ENCODE data around the gene BABAM2. TPM values are rescaled to one million over a fixed set of nuclear protein-coding genes. Genes with fewer than 3 reads are reported as not detected.

BABAM2 gene
- total and polyA plus RNA-seq, 2 of the 4 experiments (the other 2 are of a cell fraction) = 20.9 to 23.1 TPM

DNA sequence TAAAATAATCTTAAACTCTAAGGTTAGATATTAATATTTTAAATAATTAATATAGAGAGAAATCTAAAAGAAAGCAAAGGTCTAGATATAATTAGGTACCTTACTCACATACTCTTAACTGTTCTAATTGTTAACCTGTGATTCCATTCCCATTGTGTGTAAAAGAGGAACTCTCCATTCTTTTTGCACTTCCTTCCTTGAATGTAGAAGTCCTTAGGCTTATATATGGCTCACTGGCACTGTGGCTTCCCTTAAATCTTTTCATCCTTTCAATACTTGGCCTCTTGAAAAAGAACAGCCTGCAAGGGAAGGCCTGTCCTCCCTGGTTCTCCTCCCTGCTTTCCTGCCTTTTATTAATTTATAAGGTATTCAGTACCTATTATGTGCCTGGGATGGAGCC, 319.3 kb downstream of the BABAM2 start:
- TF ChIP-seq, protein P1, sequence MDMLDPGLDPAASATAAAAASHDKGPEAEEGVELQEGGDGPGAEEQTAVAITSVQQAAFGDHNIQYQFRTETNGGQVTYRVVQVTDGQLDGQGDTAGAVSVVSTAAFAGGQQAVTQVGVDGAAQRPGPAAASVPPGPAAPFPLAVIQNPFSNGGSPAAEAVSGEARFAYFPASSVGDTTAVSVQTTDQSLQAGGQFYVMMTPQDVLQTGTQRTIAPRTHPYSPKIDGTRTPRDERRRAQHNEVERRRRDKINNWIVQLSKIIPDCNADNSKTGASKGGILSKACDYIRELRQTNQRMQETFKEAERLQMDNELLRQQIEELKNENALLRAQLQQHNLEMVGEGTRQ (IDR thresholded peaks at IDR 0.05; ENCODE audit: low read depth, low read length) = no peak
- TF ChIP-seq RFX5 (IDR thresholded peaks at IDR 0.05; ENCODE audit: low read depth, low read length) (no peak), RCOR1 (IDR thresholded peaks at IDR 0.05; ENCODE audit: insufficient replicate concordance, low read length) (no peak), BHLHE40 (IDR thresholded peaks at IDR 0.05; ENCODE audit: low read depth, low read length) (no peak), NFE2L2 (IDR thresholded peaks at IDR 0.05; ENCODE audit: low read depth, low read length) (no peak), FOS (IDR thresholded peaks at IDR 0.05; ENCODE audit: low read depth, low read length) (no peak), MXI1 (IDR thresholded peaks at IDR 0.05; ENCODE audit: borderline replicate concordance, low read depth, low read length) (no peak), POLR2A (IDR thresholded peaks at IDR 0.05; ENCODE audit: low read depth, low read length) (no peak), SMC3 (IDR thresholded peaks at IDR 0.05; ENCODE audit: low read depth, low read length) (no peak)
- TF ChIP-seq, protein P2, sequence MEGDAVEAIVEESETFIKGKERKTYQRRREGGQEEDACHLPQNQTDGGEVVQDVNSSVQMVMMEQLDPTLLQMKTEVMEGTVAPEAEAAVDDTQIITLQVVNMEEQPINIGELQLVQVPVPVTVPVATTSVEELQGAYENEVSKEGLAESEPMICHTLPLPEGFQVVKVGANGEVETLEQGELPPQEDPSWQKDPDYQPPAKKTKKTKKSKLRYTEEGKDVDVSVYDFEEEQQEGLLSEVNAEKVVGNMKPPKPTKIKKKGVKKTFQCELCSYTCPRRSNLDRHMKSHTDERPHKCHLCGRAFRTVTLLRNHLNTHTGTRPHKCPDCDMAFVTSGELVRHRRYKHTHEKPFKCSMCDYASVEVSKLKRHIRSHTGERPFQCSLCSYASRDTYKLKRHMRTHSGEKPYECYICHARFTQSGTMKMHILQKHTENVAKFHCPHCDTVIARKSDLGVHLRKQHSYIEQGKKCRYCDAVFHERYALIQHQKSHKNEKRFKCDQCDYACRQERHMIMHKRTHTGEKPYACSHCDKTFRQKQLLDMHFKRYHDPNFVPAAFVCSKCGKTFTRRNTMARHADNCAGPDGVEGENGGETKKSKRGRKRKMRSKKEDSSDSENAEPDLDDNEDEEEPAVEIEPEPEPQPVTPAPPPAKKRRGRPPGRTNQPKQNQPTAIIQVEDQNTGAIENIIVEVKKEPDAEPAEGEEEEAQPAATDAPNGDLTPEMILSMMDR (conservative IDR thresholded peaks at IDR 0.05; ENCODE audit: low read depth, low read length) = no peak
- H4K20me1 ChIP-seq (ENCODE audit: insufficient read depth, low read length) = no peaks in the 10 kb centered on the region
- H3K27me3 ChIP-seq (ENCODE audit: control insufficient read depth, insufficient read depth, low read length) = no peaks in the 10 kb centered on the region
- dilution Hi-C loops (cut with HindIII; ENCODE audit: low sequenced_read_pairs, unreplicated experiment) = no loop called here
- in situ Hi-C loops (cut with MboI; ENCODE audit: low sequenced_read_pairs) = no loop called here
- no peak overlapping the region for H2BK5ac ChIP-seq (ENCODE audit: low read depth, low read length, poor library complexity, severe bottlenecking)
- no peak overlapping the region for H3K27ac ChIP-seq (ENCODE audit: insufficient read depth, low read length)
- no peak overlapping the region for H2BK15ac ChIP-seq (ENCODE audit: low read depth, low read length)
- H3K79me1 ChIP-seq (ENCODE audit: low read depth in 1 of 2, low read length in 2 of 2) = no peaks in the 10 kb centered on the region
- H3K4me2 ChIP-seq (ENCODE audit: low read depth, low read length) = no peak overlapping the region
- H3K18ac ChIP-seq (ENCODE audit: low read depth, low read length) = no peak overlapping the region
- no peak overlapping the region; the same call in 1 of the 2 replicates for H3K23ac ChIP-seq (ENCODE audit: low read depth, low read length)
- no peaks in the 10 kb centered on the region for H3K36me3 ChIP-seq (ENCODE audit: control insufficient read depth, insufficient read depth, low read length)
- no peaks in the 10 kb centered on the region for H3K9me3 ChIP-seq (ENCODE audit: control insufficient read depth, insufficient read depth, low read length)
- no peak overlapping the region for H3K9ac ChIP-seq (ENCODE audit: low read depth, low read length)
- CTCF ChIA-PET = no interaction called here
- H4K5ac ChIP-seq (ENCODE audit: low read depth, low read length) = no peak overlapping the region
- no peak for ATAC-seq (ENCODE audit: low read depth)
- no peaks in the 10 kb centered on the region for H3K9me1 ChIP-seq (ENCODE audit: insufficient read depth, low read length)
- no peak overlapping the region for H2BK120ac ChIP-seq (ENCODE audit: low read depth, low read length)
- intact Hi-C loops (cut with micrococcal nuclease) = no loop called here
- H2AK5ac ChIP-seq (ENCODE audit: low read depth, low read length) = no peak overlapping the region
- no peak for DNase-seq
- no peak overlapping the region for H3K4me3 ChIP-seq (ENCODE audit: insufficient read depth, low read depth, low read length)
- H4K91ac ChIP-seq (ENCODE audit: insufficient read depth, low read depth, low read length) = no peak overlapping the region
- no TSS peak for BruUV-seq (replicated peaks)
- H2BK20ac ChIP-seq (ENCODE audit: low read depth, low read length) = no peak overlapping the region
- no peak overlapping the region for H4K8ac ChIP-seq (ENCODE audit: low read depth in 2 of 2, low read length in 2 of 2)
- H3K4me1 ChIP-seq (ENCODE audit: control insufficient read depth, insufficient read depth, low read length) = peaks cover 2% of the 10 kb centered on the region; the same call in 1 of the 2 replicates
- POLR2A ChIA-PET (ENCODE audit: unreplicated experiment) = no interaction called here
- H3K4ac ChIP-seq (ENCODE audit: low read depth, low read length) = no peak overlapping the region
- no peak overlapping the region for H2AFZ ChIP-seq (replicated peaks; ENCODE audit: low read length, poor library complexity)
- no peak overlapping the region for H3K14ac ChIP-seq (replicated peaks; ENCODE audit: low read depth, low read length)
- H3K56ac ChIP-seq (ENCODE audit: extremely low read depth, insufficient read depth, low read length) = no peak overlapping the region
- H2AK9ac ChIP-seq (replicated peaks; ENCODE audit: low read depth, low read length, poor library complexity) = no peak overlapping the region
